HTR-8/SVneo (cell line): ENCODE data around the gene SPRED1.
"Not testable (repeated sequence)": the region's sequence is repeated elsewhere in the genome, so short reads cannot be mapped to it uniquely, and the experiment has no call there.

Experiments used
- DNase-seq: peaks from one replicate; pipeline ENCODE4 v3.0.0; 2011; ENCODE audit warnings: low spot score, mixed read lengths; ENCODE audit not compliant: insufficient read length
- FAIRE-seq: peaks from 2 replicates; lab custom pipeline; 2011; peaks lifted over from hg19 to GRCh38; lab: Jason Lieb, UNC

Gene SPRED1

GRCh38 chr15:38229705-38230310, 22.8 kb upstream of the SPRED1 start:
- DNase-seq (no peak), FAIRE-seq (no peak)

GRCh38 chr15:38231436-38231835, 21.2 kb upstream of the SPRED1 start:
- no peak for FAIRE-seq

GRCh38 chr15:38237021-38237420, 15.6 kb upstream of the SPRED1 start:
- DNase-seq, FAIRE-seq: not testable (repeated sequence)

More at GRCh38 chr15:38231436-38231835, 21.2 kb upstream of the SPRED1 start:
- DNase-seq = no peak

GRCh38 chr15:38238311-38238710, 14.3 kb upstream of the SPRED1 start:
- DNase-seq (no peak), FAIRE-seq (no peak)

GRCh38 chr15:38242055-38242454, 10.6 kb upstream of the SPRED1 start:
- FAIRE-seq (no peak), DNase-seq (no peak)

GRCh38 chr15:38243278-38244055, 9.2 kb upstream of the SPRED1 start:
- no peak for FAIRE-seq
- DNase-seq = no peak

- no peak for DNase-seq
- FAIRE-seq = no peak
Measured at GRCh38 chr15:38247336-38247735, 5.3 kb upstream of the SPRED1 start.

DNA sequence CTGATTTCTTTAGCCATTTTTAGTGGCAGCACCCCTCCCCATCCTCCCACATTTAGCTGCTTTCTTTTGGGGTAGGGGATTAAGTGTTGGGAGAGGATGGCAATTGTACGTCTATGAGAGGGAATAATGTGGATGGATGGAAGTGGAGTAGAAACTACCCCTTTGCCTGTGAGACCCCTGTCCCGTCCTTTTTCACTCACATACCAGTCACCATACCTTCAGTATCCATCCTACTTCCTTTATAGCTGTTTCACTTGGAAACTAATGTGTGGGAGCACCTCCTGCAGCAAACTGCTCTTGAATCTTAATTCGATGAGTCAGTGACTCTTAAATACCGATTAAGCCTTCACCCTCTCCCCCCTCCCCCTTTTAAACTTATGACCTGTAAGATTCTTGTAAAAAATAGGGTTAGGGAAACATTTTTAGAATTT, 730 bp downstream of the SPRED1 start:
- no peak for DNase-seq
- FAIRE-seq = peak; percentile 28

GRCh38 chr15:38254051-38254883, 1.6 kb downstream of the SPRED1 start:
- DNase-seq (no peak), FAIRE-seq (no peak)

GRCh38 chr15:38255690-38256089, 3.1 kb downstream of the SPRED1 start:
- FAIRE-seq (no peak), DNase-seq (no peak)

DNA sequence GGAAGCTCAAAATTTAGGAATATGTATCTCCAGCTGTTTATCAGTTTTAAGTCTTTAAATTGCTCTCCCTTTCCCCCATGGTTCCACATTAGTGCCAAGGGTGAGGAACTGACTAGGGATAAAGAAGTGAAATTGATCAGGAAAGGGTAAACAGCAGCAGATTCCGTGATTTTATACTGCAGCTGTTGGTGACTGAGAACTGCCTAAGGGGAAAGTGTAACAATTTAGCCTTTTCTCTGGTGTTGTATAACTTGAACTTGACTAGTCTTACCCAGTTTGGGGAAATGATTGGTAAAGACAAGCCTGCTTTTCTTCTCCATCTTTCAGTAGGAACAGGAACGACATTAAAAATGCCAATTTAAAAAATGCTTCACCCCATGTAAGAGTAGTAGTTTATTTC, 5.0 kb downstream of the SPRED1 start:
- no peak for FAIRE-seq
- no peak for DNase-seq

GRCh38 chr15:38259134-38259533, 6.5 kb downstream of the SPRED1 start:
- no peak for FAIRE-seq

GRCh38 chr15:38260077-38260476, 7.4 kb downstream of the SPRED1 start:
- FAIRE-seq = no peak

More at GRCh38 chr15:38259134-38259533, 6.5 kb downstream of the SPRED1 start:
- no peak for DNase-seq

DNA sequence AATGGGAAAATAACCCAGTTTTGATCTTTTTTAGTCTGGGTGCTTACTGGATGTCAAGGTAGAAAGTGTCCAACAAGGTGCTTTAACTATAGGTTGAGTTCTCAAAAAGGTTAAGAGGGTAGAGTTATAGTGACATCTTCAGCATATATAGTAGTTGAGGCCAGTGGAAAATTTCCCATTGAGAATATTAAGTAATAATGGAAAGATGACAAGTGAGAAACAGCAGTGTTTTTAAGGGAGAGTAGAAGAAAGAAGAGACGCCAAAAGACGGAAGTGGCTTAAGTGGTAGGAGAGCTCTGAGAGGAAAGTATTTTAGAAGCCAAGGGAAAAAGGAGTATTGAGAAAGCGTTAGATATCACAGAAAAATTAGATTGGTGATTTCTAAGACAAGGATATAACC, 10.6 kb downstream of the SPRED1 start:
- FAIRE-seq (no peak), DNase-seq (no peak)

More at GRCh38 chr15:38260077-38260476, 7.4 kb downstream of the SPRED1 start:
- no peak for DNase-seq

GRCh38 chr15:38263996-38264395, 11.4 kb downstream of the SPRED1 start:
- no peak for DNase-seq
- FAIRE-seq = no peak

- FAIRE-seq (no peak), DNase-seq (no peak)
Measured at GRCh38 chr15:38266247-38266986, 13.8 kb downstream of the SPRED1 start.

DNA sequence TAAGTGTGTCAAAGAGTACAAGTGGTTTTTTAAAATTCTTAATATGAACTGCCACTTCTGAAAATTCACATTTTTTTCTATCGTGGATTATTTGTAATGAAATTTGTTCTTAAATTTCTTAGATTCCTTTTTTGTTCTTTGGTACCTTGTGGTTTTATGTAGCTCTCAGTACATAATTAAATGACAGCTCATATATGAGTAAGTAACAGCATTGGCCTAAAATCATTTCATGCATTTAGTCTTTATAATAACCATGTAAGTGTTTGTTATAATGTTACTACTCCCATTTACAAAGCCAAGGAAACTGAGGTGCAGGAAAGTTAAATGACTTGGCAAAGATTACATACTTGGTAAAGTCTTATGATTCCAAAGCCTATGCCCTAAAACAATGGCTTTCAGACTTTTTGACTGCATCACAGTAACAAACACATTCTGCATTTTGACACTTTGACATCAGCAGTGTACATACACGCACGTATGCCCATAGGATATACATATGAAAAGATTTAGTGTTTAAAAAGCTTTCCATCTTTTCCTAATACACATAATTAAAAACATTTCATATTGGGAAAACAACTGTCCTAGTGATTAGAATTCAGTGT, 14.9 kb downstream of the SPRED1 start:
- FAIRE-seq = no peak
- no peak for DNase-seq

DNA sequence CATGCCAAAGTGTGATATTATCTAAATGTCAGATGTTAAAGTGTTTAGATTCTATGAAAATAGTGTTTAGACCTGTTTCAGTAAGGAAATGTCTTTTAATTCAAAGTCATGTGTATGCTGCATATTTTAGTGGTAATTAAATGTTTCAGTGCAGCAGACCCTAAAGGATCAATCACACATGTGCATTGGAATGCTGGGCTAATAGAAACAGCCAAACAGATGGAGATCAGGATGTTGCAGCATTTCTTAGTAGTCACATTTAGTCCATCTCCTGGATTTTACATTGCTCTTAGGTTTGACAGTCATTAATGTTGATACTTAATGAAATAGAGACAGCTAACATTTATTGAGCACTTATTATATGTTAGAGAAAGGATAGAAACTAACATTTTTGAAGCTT, 18.5 kb downstream of the SPRED1 start:
- no peak for DNase-seq
- FAIRE-seq = no peak

GRCh38 chr15:38271895-38272294, 19.3 kb downstream of the SPRED1 start:
- DNase-seq (no peak), FAIRE-seq (no peak)

GRCh38 chr15:38272431-38272830, 19.8 kb downstream of the SPRED1 start:
- DNase-seq, FAIRE-seq: not testable (repeated sequence)
